RPMI8226 (cell line): Measurements from ENCODE around the gene S100PBP.

Experiments
- DNase-seq: peaks from one replicate; pipeline ENCODE4 v3.0.0-alpha.2; 2015

S100PBP gene

DNA sequence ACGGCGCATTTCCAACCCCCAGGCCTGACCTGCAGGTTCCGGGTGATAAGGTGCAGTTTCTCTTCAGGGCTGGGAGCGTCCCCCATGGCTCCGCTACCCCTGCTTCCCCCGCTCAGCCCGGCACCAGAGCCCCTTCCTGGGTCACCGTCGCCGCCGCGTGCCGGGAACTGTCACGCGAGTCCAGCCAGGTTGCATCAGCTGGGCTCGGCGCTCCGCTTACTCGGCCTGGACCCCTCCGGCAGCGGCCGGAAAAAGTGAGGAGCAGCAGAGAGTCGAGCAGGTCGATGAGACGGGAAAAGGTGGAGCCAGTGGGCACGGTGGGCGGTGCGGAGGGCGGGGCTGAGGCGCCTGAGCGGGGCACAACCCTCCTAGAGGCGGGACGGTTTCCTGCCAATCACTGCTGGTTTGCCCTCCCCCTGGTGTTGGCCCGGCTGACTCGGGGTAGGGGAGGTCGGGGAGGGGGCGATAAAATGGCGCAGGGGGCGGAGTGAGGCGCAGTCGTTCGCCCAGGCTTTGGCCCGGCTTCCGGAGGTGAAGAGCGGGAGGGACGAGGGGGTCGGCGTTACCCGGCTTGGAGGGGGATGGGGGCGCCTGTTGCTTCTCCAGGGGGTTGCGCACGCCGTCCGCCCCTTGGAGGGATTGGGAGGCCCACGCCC is at the start of gene S100PBP, which contains the start of gene YARS1:
Gene S100PBP (plus strand): TSS at position 495 of the 656 bp plus-strand sequence. CDS start 8,447 bp downstream, outside the sequence.
Gene YARS1 (minus strand): TSS at position 200 of the 656 bp plus-strand sequence. CDS start 114 bp downstream, at position 86.
- DNase-seq = peak; percentile 100

DNA sequence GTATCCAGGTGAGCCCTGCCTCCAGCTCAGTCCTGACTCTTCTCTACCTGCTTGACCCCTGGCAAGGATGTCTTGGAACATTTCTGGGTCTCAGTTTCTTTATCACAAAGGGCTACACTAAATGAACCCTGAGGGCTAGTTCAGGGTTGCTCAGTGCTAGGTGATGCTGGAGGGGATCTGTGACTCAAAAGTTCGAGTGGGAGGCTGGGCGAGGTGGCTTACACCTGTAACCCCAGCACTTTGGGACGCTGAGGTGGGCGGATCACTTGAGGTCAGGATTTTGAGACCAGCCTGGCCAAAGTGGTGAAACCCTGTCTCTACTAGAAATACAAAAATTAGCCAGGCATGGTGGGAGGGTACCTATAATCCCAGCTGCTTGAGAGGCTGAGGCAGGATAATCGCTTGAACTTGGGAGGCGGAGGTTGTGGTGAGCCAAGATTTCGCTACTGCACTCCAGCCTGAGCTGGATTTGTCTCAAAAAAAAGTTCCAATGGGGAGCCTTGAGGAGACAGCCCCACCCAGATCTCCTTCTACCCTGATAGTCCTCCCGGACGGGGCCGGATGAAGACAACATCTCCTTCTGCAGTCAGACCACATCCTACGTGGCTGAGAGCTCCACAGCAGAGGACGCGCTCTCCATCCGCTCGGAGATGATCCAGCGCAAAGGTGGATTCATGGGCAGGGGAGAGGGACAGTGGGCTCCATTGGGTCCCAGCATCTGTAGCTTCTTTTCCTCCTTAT is 49.2 kb upstream of the S100PBP start:
- no peak for DNase-seq

DNA sequence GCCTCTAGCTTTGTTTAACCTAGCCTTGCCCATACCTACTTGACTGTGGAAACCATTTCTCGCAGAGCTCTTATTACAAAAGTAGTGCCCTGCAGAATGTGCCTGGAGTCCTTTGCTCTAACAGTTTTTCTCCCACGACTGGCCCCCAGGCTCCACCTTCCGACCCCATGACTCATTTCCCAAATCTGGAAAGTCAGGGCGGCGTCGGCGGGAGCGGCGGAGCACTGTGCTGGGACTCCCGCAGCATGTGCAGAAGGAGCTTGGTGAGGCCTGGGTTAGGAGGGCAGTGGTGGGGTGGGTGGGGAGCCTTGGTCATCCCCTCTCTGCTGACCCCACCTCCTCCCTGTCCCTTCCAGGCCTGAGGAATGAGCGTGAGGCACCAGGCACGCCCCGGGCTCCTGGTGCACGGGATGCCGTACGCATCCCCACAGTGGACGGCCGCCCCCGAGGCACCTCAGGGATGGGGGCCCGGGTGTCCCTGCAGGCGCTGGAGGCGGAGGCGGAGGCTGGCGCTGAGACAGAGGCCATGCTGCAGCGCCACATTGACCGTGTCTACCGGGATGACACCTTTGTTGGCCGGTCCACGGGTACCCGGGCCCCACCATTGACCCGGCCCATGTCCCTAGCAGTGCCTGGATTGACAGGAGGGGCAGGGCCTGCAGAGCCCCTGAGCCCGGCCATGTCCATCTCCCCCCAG is 47.8 kb upstream of the S100PBP start:
- DNase-seq = no peak

DNA sequence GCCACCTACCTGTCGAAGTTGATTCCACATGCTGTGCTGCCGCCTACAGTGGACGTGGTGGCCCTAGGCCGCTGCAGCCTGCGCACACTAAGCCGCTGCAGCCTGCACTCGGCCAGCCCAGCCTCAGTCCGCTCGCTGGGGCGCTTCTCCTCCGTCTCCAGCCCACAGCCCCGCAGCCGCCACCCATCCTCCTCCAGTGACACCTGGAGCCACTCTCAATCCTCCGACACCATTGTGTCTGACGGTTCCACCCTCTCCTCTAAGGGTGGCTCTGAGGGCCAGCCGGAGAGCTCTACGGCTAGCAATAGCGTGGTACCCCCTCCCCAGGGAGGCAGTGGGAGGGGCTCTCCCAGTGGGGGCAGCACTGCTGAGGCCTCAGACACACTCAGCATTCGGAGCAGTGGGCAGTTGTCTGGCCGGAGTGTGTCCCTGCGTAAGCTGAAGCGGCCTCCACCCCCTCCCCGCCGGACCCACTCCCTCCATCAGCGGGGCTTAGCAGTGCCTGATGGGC is 47.2 kb upstream of the S100PBP start:
- DNase-seq = no peak

DNA sequence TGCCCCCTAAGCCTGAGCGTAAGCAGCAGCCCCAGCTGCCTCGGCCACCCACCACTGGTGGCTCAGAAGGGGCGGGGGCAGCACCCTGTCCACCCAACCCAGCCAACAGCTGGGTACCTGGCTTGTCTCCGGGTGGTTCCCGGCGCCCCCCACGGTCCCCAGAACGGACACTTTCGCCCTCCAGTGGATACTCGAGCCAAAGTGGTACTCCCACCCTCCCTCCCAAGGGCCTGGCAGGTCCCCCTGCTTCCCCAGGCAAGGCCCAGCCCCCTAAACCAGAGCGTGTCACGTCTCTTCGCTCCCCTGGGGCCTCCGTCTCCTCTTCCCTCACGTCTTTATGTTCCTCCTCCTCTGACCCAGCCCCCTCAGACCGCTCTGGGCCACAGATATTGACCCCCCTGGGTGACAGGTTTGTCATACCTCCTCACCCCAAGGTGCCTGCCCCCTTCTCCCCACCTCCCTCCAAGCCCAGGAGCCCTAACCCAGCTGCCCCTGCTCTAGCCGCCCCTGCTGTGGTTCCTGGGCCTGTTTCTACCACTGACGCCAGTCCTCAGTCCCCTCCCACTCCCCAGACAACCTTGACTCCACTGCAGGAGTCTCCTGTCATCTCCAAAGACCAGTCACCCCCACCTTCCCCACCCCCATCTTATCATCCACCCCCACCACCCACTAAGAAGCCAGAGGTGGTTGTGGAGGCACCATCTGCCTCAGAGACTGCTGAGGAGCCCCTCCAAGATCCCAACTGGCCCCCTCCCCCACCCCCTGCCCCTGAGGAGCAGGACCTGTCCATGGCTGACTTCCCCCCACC is 46.5 kb upstream of the S100PBP start:
- no peak for DNase-seq

- DNase-seq = no peak
These were observed 45.7 kb upstream of the S100PBP start for GRCh38 chr1:32771561-32772280.

GRCh38 chr1:32772281-32773017 is 45.0 kb upstream of the S100PBP start:
- no peak for DNase-seq

- peak; percentile 89 for DNase-seq
These were observed 44.3 kb upstream of the S100PBP start for GRCh38 chr1:32773018-32773763.

- no peak for DNase-seq
These were observed 43.5 kb upstream of the S100PBP start for GRCh38 chr1:32773764-32774463.

DNA sequence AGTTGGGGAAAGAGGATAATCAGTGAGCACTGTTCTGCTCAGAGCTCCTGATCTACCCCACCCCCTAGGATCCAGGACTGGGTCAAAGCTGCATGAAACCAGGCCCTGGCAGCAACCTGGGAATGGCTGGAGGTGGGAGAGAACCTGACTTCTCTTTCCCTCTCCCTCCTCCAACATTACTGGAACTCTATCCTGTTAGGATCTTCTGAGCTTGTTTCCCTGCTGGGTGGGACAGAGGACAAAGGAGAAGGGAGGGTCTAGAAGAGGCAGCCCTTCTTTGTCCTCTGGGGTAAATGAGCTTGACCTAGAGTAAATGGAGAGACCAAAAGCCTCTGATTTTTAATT is 43.0 kb upstream of the S100PBP start:
- no peak for DNase-seq

DNA sequence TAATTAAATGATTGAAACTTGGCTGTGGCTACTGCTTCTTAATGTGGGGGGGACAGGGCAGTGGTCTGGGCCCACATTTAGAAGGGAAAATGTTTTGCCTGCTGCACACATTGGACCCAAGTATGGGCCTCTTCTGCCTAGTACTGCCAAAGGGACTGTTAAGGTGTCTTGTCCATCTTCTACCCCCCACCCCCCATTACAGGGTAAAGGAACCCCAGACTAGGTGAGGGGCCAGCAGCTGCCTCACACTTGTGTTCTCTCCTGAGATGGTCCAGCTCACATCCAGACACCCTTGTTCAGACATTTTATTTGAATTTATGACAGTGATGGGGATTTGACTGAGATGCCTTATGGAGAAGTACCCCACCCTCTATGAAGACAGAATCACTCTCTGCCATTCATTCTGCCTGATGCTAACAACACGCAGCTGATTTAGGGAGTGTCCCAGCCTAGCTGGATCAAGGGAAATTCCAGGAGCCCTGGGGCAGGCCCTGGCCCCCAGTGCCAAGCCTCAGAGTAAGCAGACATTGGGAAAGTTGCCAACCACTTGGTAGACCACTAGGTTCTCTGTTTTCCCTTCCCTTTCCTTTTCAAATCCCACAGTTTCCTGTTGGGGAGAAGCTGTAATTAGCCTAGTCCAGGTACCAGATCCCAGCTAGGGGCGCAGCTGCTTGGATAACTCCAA is 42.4 kb upstream of the S100PBP start:
- DNase-seq = no peak

- DNase-seq = no peak
These were observed 41.7 kb upstream of the S100PBP start for GRCh38 chr1:32775640-32776337.

- no peak for DNase-seq
These were observed 38.2 kb upstream of the S100PBP start for GRCh38 chr1:32779242-32779641.

DNA sequence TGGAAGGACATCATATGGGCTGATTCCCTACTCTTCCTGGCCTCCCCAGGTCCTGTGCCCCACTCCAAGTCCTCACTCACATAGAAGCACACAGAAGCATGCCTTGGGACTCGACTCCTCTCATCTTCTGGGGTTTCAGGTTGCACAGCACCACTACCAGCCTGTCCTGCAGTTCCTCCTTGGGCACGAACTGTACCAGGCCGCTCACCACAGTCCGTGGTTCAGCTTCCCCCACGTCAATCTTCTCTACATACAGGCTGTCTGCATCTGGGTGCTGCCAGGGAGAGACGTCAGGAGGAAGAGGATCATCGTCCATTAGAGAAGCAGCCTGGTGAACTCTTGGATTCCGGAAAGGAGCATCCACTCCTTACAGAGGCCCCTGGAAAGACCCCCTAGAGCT is 37.4 kb upstream of the S100PBP start:
- DNase-seq = no peak

GRCh38 chr1:32780628-32781234 is 36.7 kb upstream of the S100PBP start:
- no peak for DNase-seq

DNA sequence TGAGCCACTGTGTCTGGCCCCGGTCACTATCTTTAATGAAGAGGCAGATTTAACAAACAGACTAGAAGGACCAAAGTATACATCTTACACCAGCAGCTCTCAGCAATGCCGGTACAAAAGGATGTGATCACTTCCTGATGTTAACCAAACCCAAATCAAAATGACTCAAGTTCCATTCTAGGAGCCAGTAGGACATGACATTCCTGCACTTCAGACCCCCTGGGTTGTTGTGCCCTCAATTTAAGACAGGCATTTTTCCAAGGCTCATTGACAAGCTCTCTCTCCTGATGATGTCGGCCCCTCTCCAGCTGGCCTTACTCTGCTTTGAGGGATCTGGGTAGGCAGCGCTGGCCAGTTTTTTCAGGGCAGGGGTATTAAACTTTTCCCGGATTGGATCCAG is 35.4 kb upstream of the S100PBP start:
- DNase-seq = no peak

DNA sequence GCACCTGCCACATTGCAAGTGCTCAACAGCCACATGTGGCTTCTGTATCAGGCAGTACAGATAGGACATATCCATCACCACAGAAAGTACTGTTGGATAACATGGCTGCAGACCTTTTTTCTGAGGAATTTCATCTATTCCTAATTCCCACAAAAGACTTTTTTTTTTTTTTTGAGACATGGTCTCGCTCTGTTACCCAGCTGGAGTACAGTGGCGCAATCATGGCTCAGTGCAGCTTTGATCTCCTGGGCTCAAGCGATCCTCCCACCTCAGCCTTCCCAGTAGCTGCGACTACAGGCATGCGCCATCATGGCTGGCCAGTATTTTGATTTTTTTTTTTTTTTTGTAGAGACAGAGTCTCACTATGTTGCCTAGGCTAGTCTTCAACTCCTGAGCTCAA is 33.6 kb upstream of the S100PBP start:
- DNase-seq = no peak

GRCh38 chr1:32784817-32785216 is 32.6 kb upstream of the S100PBP start:
- no peak for DNase-seq
